ENCODE data around the gene GRAP. TPM values are rescaled to one million over a fixed set of nuclear protein-coding genes. Genes with fewer than 3 reads are reported as not detected.

Gene GRAP
- total RNA-seq, 2 experiments from 2014 or later = 25.9 to 26.3 TPM

Other genes starting within 250 kb of the GRAP start
- 10 to 100 TPM; 57.3 to 57.8 TPM for gene PRPSAP2, start 188.8 kb downstream of the GRAP start, total RNA-seq
- gene SLC5A10, start 94.8 kb downstream of the GRAP start, total RNA-seq = not detected
- 1 to 10 TPM; 4.0 to 4.5 TPM for gene FAM83G, start 42.2 kb downstream of the GRAP start, total RNA-seq
- 10 to 100 TPM; 13.6 to 16.8 TPM for gene GRAPL, start 80.6 kb upstream of the GRAP start, total RNA-seq
- 1 to 10 TPM; 2.8 to 3.1 TPM for gene EPN2, start 190.4 kb upstream of the GRAP start, total RNA-seq

Data from activated CD8-positive, alpha-beta T cell treated with anti-CD3 and anti-CD28 coated beads, Interleukin-2, amount 10 ng/mL, durations not matched to agents 7 days and 5 days (primary cell).